ENCODE measurements around the gene B4GALT2. TPM values are rescaled to one million over a fixed set of nuclear protein-coding genes. Genes with fewer than 3 reads are reported as not detected.

B4GALT2 gene
- total and polyA plus RNA-seq, 2 donors (not counting 1 experiment from before 2014, with no cell fraction given) = 4.6 to 6.5 TPM

GRCh38 chr1:43986712-43987111 is 7.7 kb downstream of the B4GALT2 start:
- CTCF ChIA-PET = no interaction called here
- H4K20me1 ChIP-seq (ENCODE audit: control insufficient read depth, insufficient read depth, low read length, poor library complexity, severe bottlenecking) = no peaks in the 10 kb centered on the region

More at GRCh38 chr1:43986712-43987111, 7.7 kb downstream of the B4GALT2 start:
- Histone ChIP-seq H3K4me3 (ENCODE audit: control extremely low read depth in 1 of 5, extremely low read depth in 1 of 5, insufficient read depth in 1 of 5, low read depth in 2 of 5, low read length in 4 of 5) (no peak overlapping the region), H2AFZ (ENCODE audit: insufficient read depth, low read depth, low read length, poor library complexity, severe bottlenecking) (no peak overlapping the region), H3K9me3 (ENCODE audit: control extremely low read depth in 1 of 3, control insufficient read depth in 2 of 3, insufficient read depth in 1 of 3, low read length in 2 of 3) (no peaks in the 10 kb centered on the region), H3K27ac (ENCODE audit: low read length in 2 of 2) (no peak overlapping the region), H3K36me3 (replicated peaks in 1 of 2; ENCODE audit: control extremely low read depth in 1 of 2, control insufficient read depth in 1 of 2, extremely low read depth in 1 of 2, insufficient read depth in 2 of 2, low read length in 1 of 2) (no peaks in the 10 kb centered on the region), H3K4me1 (ENCODE audit: control insufficient read depth in 2 of 2, insufficient read depth in 2 of 2, low read length in 2 of 2) (peaks cover 0 to 11% of the 10 kb centered on the region in 2 donors), H3K9ac (ENCODE audit: low read length) (no peak overlapping the region), H3K27me3 (replicated peaks in 1 of 4; ENCODE audit: control extremely low read depth in 1 of 4, control insufficient read depth in 3 of 4, insufficient read depth in 4 of 4, low read length in 3 of 4) (no peaks in the 10 kb centered on the region), H3K79me2 (ENCODE audit: control insufficient read depth, insufficient read depth, low read length) (no peaks in the 10 kb centered on the region), H3K4me2 (replicated peaks; ENCODE audit: low read depth, low read length, poor library complexity, severe bottlenecking) (no peak overlapping the region)
- 93% methylated on average over 6 of the region's 6 CpGs for WGBS (ENCODE audit: insufficient coverage)
- H3K4me3 Mint-ChIP-seq = no peak overlapping the region
- TF ChIP-seq CTCF (IDR thresholded peaks at IDR 0.05) (no peak), EZH2 (IDR thresholded peaks at IDR 0.05; ENCODE audit: borderline replicate concordance, insufficient read depth, low read depth, low read length, poor library complexity, severe bottlenecking) (no peak)
- POLR2A ChIA-PET = no interaction called here
- DNase-seq = no peak
- ATAC-seq (ENCODE audit: low read depth) = no peak
- H3K27ac Mint-ChIP-seq = no peak overlapping the region
- no peaks in the 10 kb centered on the region for H3K27me3 Mint-ChIP-seq
- H3K9me3 Mint-ChIP-seq (ENCODE audit: insufficient read depth) = no peaks in the 10 kb centered on the region
- intact Hi-C loops (cut with micrococcal nuclease) = no loop called here
- H3K4me1 Mint-ChIP-seq = peaks cover 9% of the 10 kb centered on the region
